Measurements from ENCODE around the gene CYP24A1. TPM values are rescaled to one million over a fixed set of nuclear protein-coding genes. Genes with fewer than 3 reads are reported as not detected.
A peak's percentile ranks its signal among the peaks of the same experiment; 100 is the strongest.

Gene CYP24A1
- total and polyA plus RNA-seq, 11 donors: not detected

DNA sequence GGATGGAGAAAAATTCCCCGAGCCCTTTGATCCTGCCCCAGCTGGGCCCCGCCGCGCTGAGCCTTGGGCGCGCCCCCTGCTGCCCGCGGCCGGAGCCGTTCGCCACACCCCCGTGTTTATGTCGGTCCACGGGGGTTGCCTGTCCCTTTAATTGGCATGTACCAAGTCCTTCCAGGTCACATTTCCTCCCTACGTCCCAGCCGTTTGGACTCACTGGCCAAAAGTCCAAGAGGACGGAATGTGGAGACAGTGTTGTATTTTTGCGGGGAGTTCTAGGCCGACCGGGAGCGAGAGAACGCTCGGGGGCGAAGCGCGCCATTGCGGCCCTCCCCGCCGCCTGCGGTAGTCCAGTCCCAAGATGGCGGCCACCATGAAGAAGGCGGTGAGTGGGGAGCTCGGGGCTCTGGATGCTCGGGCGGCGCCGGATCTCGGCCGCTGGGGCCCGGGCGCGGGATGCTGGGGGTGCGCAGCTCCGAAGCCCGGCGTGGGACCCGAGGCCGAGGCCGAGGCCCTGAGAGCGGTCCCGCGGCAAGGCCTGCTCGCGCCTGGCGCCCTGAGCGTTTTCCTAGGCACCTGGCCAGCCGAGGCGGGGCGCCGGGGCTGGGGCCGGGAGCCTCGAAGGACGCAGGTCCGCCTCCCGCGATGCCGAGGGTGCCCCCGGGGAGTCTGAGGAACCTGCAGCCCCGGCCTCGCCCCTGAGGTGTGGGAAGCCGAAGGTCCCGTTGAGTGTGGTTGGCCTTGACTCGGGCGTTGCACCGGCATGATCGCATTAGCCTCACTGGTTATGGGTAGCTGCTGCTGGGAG, 34.2 kb upstream of the CYP24A1 start, which contains the start of gene PFDN4:
Gene PFDN4, plus strand, starts transcription at position 345 of the 805 bp plus-strand sequence. Its CDS starts 14 bp downstream, at position 359.
- peak; percentile 82 to 88 (median 85) for DNase-seq
- ATAC-seq: peak; percentile 92 to 99 (median 98)
- peak within 1 kb of the TSS; percentile 68 to 99 (median 93) for H3K4me3 ChIP-seq
- no peaks in the 10 kb centered on the region for H3K9me3 ChIP-seq
- peaks cover 0 to 4% (median 0%) of the 10 kb centered on the region in 9 donors for H3K36me3 ChIP-seq
- TF ChIP-seq CTCF (IDR thresholded peaks at IDR 0.05) (peak; percentile 74 to 97 (median 88)), POLR2A (IDR thresholded peaks at IDR 0.05) (peak in 1 of 2 donors; percentile 31)
- intact Hi-C loops (cut with DNase I): loop anchor here in 2 of 10 donors (10.0 kb wide), 1 partner anchor 633 kb away; no protein-coding TSS in a partner anchor
- WGBS, 4 donors: 0 to 1% (median 0%) methylated on average over 30 to 76 of the region's 76 CpGs
- H3K4me1 ChIP-seq: peaks cover 0 to 30% (median 18%) of the 10 kb centered on the region in 12 donors
- H3K27ac ChIP-seq: peak within 1 kb of the TSS; percentile 94 to 100 (median 98)
- H3K27me3 ChIP-seq: no peaks in the 10 kb centered on the region

DNA sequence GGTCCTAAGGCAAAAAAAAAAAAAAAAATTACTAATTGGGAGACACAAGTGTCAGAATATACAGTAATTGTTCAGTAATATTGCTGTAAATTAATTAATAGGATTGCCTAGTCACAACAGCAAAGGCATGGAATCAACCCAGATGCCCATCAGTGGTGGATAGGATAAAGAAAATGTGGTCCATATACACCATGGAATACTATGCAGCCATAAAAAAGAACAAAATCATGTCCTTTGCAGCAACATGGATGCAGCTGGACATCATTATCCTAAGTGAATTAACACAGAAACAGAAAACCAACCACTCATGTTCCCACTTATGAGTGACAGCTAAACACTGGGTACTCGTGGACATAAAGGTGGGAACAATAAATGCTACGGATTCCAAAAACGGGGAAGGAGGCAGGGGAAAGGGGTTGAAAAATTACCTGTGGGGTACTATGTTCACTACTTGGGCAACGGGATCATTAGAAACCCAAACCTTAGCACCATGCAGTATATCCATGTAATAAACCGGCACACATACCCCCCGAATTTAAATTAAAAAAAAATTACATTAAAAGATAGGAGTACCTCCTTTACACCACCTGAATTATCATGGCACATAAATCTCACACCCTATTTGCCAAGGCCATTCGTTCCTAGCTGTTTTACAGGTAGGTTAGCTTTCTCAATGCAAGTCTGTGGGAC, 33.4 kb upstream of the CYP24A1 start:
- Histone ChIP-seq H3K4me3 (peak overlapping the region in 10 of 12 donors; percentile 85 to 99 (median 93)), H3K36me3 (peaks cover 0 to 4% (median 0%) of the 10 kb centered on the region in 9 donors), H3K9me3 (no peaks in the 10 kb centered on the region), H3K27me3 (no peaks in the 10 kb centered on the region), H3K4me1 (peaks cover 0 to 27% (median 14%) of the 10 kb centered on the region in 12 donors), H3K27ac (peak overlapping the region in 8 of 12 donors; percentile 94 to 100 (median 98))
- intact Hi-C loops (cut with DNase I): loop anchor here in 2 of 10 donors (10.0 kb wide), 1 partner anchor 632 kb away; no protein-coding TSS in a partner anchor
- DNase-seq (no peak), ATAC-seq (no peak)
- TF ChIP-seq POLR2A (IDR thresholded peaks at IDR 0.05): no peak
- no peak for TF ChIP-seq CTCF (IDR thresholded peaks at IDR 0.05)
- 59 to 68% (median 66%) methylated on average over 7 of the region's 7 CpGs for WGBS, 4 donors

DNA sequence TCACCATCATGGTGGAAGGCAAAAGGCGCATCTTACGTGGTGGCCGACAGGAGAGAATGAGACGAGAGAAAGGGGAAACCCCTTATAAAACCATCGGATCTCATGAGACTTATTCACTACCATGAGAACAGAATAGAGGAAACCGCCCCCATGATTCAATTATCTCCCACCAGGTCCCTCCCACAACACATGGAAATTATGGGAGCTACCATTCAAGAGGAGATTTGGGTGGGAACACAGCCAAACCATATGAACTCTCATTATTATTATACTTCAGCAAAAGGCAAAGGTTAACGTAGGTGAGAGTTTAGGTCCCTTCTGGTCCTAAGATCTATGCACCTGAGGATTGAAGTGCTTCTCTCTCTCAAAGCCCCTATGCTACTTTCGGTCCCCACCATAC, 31.7 kb upstream of the CYP24A1 start:
- Histone ChIP-seq H3K4me3 (no peak overlapping the region), H3K9me3 (no peaks in the 10 kb centered on the region), H3K4me1 (peaks cover 0 to 23% (median 14%) of the 10 kb centered on the region in 12 donors), H3K36me3 (no peaks in the 10 kb centered on the region), H3K27ac (no peak overlapping the region), H3K27me3 (no peaks in the 10 kb centered on the region)
- ATAC-seq (no peak), DNase-seq (no peak)
- TF ChIP-seq CTCF (IDR thresholded peaks at IDR 0.05) (no peak), POLR2A (IDR thresholded peaks at IDR 0.05) (no peak)
- intact Hi-C loops (cut with DNase I): loop anchor here in 2 of 10 donors (10.0 kb wide), 1 partner anchor 631 kb away; no protein-coding TSS in a partner anchor
- WGBS, 4 donors: 70 to 75% (median 73%) methylated on average over 8 of the region's 8 CpGs

All from heart left ventricle (tissue), 16 donors.